Stimulated activated CD4-positive, alpha-beta T cell treated with anti-CD3 and anti-CD28 coated beads, Interleukin-4, amount 100 ng/mL, for 24 hours (primary cell): ENCODE results near the gene BAX.

ENCODE experiments used
- DNase-seq: peaks from one replicate; pipeline ENCODE4 v3.0.0-alpha.2; 2020

BAX gene

GRCh38 chr19:48963371-48964204 lies 8.9 kb downstream of the BAX start:
- DNase-seq: peak; percentile 74

- DNase-seq: peak; percentile 33
Observed at GRCh38 chr19:48964205-48965039, 9.7 kb downstream of the BAX start.

GRCh38 chr19:48965040-48965805 lies 10.5 kb downstream of the BAX start, which contains the start of gene FTL:
Gene FTL, plus strand, starts transcription at chr19:48965309. Its CDS starts 199 bp downstream, at chr19:48965508.
- DNase-seq: peak; percentile 92

- peak; percentile 92 for DNase-seq
Observed at GRCh38 chr19:48965806-48966540, 11.3 kb downstream of the BAX start.

- DNase-seq: no peak
Observed at GRCh38 chr19:48966541-48967345, 12.1 kb downstream of the BAX start.

- DNase-seq: no peak
Observed at GRCh38 chr19:48967346-48968178, 12.9 kb downstream of the BAX start.

- DNase-seq: no peak
Observed at GRCh38 chr19:48968179-48968661, 13.5 kb downstream of the BAX start.

- DNase-seq: no peak
Observed at GRCh38 chr19:48968813-48969218, 14.1 kb downstream of the BAX start.

- DNase-seq: no peak
Observed at GRCh38 chr19:48969276-48970138, 14.8 kb downstream of the BAX start.

- DNase-seq: no peak
Observed at GRCh38 chr19:48970139-48970766, 15.6 kb downstream of the BAX start.

- DNase-seq: peak; percentile 87
Observed at GRCh38 chr19:48970923-48971395, 16.3 kb downstream of the BAX start.

- no peak for DNase-seq
Observed at GRCh38 chr19:48975947-48976847, 21.5 kb downstream of the BAX start.

- DNase-seq: no peak
Observed at GRCh38 chr19:48977061-48977460, 22.4 kb downstream of the BAX start.

- no peak for DNase-seq
Observed at GRCh38 chr19:48982280-48982679, 27.6 kb downstream of the BAX start.

- no peak for DNase-seq
Observed at GRCh38 chr19:48985711-48986110, 31.0 kb downstream of the BAX start.

GRCh38 chr19:48986211-48986610 lies 31.5 kb downstream of the BAX start:
- DNase-seq: no peak

- DNase-seq: no peak
Observed at GRCh38 chr19:48987323-48987722, 32.6 kb downstream of the BAX start.

- DNase-seq: no peak
Observed at GRCh38 chr19:48988286-48988685, 33.6 kb downstream of the BAX start.
